GM12878 (cell line): ENCODE results near the gene ALPK1. TPM values are rescaled to one million over a fixed set of nuclear protein-coding genes. Genes with fewer than 3 reads are reported as not detected.

Experiments
- ATAC-seq: fragments of 200-7000 bp; cut with Tn5 transposase; 3 replicates; pipeline ENCODE4 v1.9.1; 2020; ENCODE audit warnings: mild to moderate bottlenecking, moderate library complexity
- BruUV-seq: library from RNA; stranded (reverse); fragments of 400-500 nt; replicated peaks from 2 replicates; lab custom pipeline; 2021; lab: Mats Ljungman, UMichigan
- CTCF ChIA-PET: fragments of 300-600 bp; sonication (Branson Sonifier 250); formaldehyde crosslinking; extraction: SDS; loops from one replicate; lab custom pipeline; 2021; ENCODE audit warnings: inconsistent platforms; lab: Yijun Ruan, JAX
- POLR2A ChIA-PET: fragments of 350-600 bp; formaldehyde crosslinking; extraction: SDS; loops from one replicate; lab custom pipeline; 2021; ENCODE audit warnings: inconsistent platforms; lab: Charles Lee
- RAD21 ChIA-PET: fragments of 300-600 bp; sonication (Branson Sonifier 250); formaldehyde crosslinking; loops from one replicate; lab custom pipeline; 2023; ENCODE audit warnings: antibody characterized with exemption; ENCODE audit not compliant: unreplicated experiment; lab: Charles Lee
- SMC1A ChIA-PET: fragments of 300-600 bp; sonication (Branson Sonifier 250); formaldehyde crosslinking; loops from one replicate; lab custom pipeline; 2023; ENCODE audit not compliant: unreplicated experiment, uncharacterized antibody; lab: Charles Lee
- DNase-seq: peaks from one replicate; pipeline ENCODE4 v3.0.0-alpha.2; 2011; ENCODE audit warnings: low read depth, low spot score
- FAIRE-seq: peaks from 3 replicates; lab custom pipeline; 2011; peaks lifted over from hg19 to GRCh38; lab: Jason Lieb, UNC
- H2AFZ ChIP-seq: 2 replicates; pipeline ENCODE4 v1.6.0; 2011; ENCODE audit warnings: low read depth, low read length, control low read depth; ENCODE audit not compliant: control insufficient read depth
- H3K27ac ChIP-seq: 2 replicates; pipeline ENCODE4 v1.5.1; 2011; ENCODE audit warnings: control low read depth; ENCODE audit not compliant: control insufficient read depth, insufficient read depth
- H3K27me3 ChIP-seq, 2 experiments: replicated peaks in 1 of 2; 2 replicates each; pipeline versions ENCODE4 v1.6.0 to v1.6.1; 2011; ENCODE audit warnings: low read length in 1 of 2; ENCODE audit not compliant: control insufficient read depth in 2 of 2, insufficient read depth in 2 of 2
- H3K36me3 ChIP-seq, 2 experiments: 2 replicates each; pipeline ENCODE4 v1.5.1; 2011; ENCODE audit warnings: low read length in 1 of 2; ENCODE audit not compliant: control insufficient read depth in 2 of 2, insufficient read depth in 2 of 2
- H3K4me1 ChIP-seq: 2 replicates; pipeline ENCODE4 v1.6.1; 2011; ENCODE audit warnings: mild to moderate bottlenecking, low read length, moderate library complexity, mixed read lengths; ENCODE audit not compliant: control insufficient read depth, insufficient read depth
- H3K4me2 ChIP-seq: 2 replicates; pipeline ENCODE4 v1.6.0; 2011; ENCODE audit warnings: control low read depth; ENCODE audit not compliant: control insufficient read depth, insufficient read depth
- H3K4me3 ChIP-seq: fragments of 200-600 bp; sonication (generic); 2 replicates; pipeline ENCODE4 v1.5.1; 2016
- H3K79me2 ChIP-seq: 2 replicates; pipeline ENCODE4 v1.6.0; 2011; ENCODE audit warnings: low read length; ENCODE audit not compliant: control insufficient read depth, insufficient read depth
- H3K9ac ChIP-seq: 2 replicates; pipeline ENCODE4 v1.8.0; 2011; ENCODE audit warnings: low read length, control low read depth, mixed read lengths; ENCODE audit not compliant: control insufficient read depth, insufficient read depth
- H3K9me3 ChIP-seq: replicated peaks from 3 replicates; pipeline ENCODE4 v1.5.1; 2011; ENCODE audit warnings: mild to moderate bottlenecking, low read length; ENCODE audit not compliant: control insufficient read depth, insufficient read depth
- H4K20me1 ChIP-seq: 2 replicates; pipeline ENCODE4 v1.6.0; 2011; ENCODE audit not compliant: control insufficient read depth, insufficient read depth
- BCLAF1 ChIP-seq: fragments of 450-650 bp; IDR thresholded peaks from 2 replicates; pipeline ENCODE4 v1.6.1; 2017; ENCODE audit warnings: antibody characterized with exemption, mild to moderate bottlenecking, moderate library complexity
- FOS ChIP-seq: IDR thresholded peaks from 3 replicates; pipeline ENCODE4 v1.6.1; 2011; ENCODE audit warnings: borderline replicate concordance; ENCODE audit not compliant: insufficient read length; ENCODE audit errors: extremely low read depth
- FOXM1 ChIP-seq: IDR thresholded peaks from 2 replicates; pipeline ENCODE4 v1.6.1; 2012; ENCODE audit warnings: low read depth, mild to moderate bottlenecking, inconsistent platforms, low read length, moderate library complexity
- IRF4 ChIP-seq: IDR thresholded peaks from 2 replicates; pipeline ENCODE4 v1.6.1; 2011; ENCODE audit warnings: low read depth, low read length
- KDM1A ChIP-seq: fragments of 200-600 bp; sonication (generic); IDR thresholded peaks from 2 replicates; pipeline ENCODE4 v1.6.1; 2016; ENCODE audit warnings: borderline replicate concordance
- NFXL1 ChIP-seq: fragments of 450-650 bp; IDR thresholded peaks from 2 replicates; pipeline ENCODE4 v1.6.1; 2017; ENCODE audit warnings: antibody characterized with exemption, mild to moderate bottlenecking, borderline replicate concordance
- POLR2AphosphoS5 ChIP-seq: IDR thresholded peaks from 2 replicates; pipeline ENCODE4 v1.6.1; 2011; ENCODE audit warnings: mild to moderate bottlenecking, low read length, inconsistent platforms
- POU2F2 ChIP-seq: IDR thresholded peaks from 3 replicates; pipeline ENCODE4 v1.6.1; 2011; ENCODE audit warnings: low read depth, mild to moderate bottlenecking, low read length, borderline replicate concordance
- SMAD1 ChIP-seq: fragments of 450-650 bp; IDR thresholded peaks from 2 replicates; pipeline ENCODE4 v1.6.1; 2018; ENCODE audit warnings: mild to moderate bottlenecking, low read depth; ENCODE audit not compliant: partially characterized antibody
- TCF12 ChIP-seq: IDR thresholded peaks from 2 replicates; pipeline ENCODE4 v1.6.1; 2011; ENCODE audit warnings: low read depth, mild to moderate bottlenecking, low read length
- TCF3 ChIP-seq: IDR thresholded peaks from 2 replicates; pipeline ENCODE4 v1.6.1; 2012; ENCODE audit warnings: low read depth, mild to moderate bottlenecking, low read length, borderline replicate concordance; ENCODE audit not compliant: insufficient read depth
- ZNF592 ChIP-seq: fragments of 450-650 bp; IDR thresholded peaks from 2 replicates; pipeline ENCODE4 v1.6.1; 2017; ENCODE audit warnings: mild to moderate bottlenecking, moderate library complexity
- WGBS: methylation state at CpG from one replicate; pipeline ENCODE4 v1.1.6; 2016; ENCODE audit warnings: low lambda C conversion rate; ENCODE audit not compliant: insufficient replicate concordance, insufficient coverage; ENCODE audit errors: missing lambda C conversion rate; 5-methylcytosine and 5-hydroxymethylcytosine counted together
- in situ Hi-C: fragments of 300-500 bp; cut with MboI; formaldehyde crosslinking; loops from 9 replicates; pipeline ENCODE4 v1.14.3; 2018; ENCODE audit warnings: mixed read lengths
- intact Hi-C: fragments of 100-400 bp; cut with micrococcal nuclease; formaldehyde crosslinking; loops from one replicate; pipeline ENCODE4 v1.14.2; 2022; ENCODE audit not compliant: unreplicated experiment
- polyA plus RNA-seq, 11 experiments: library from polyadenylated mRNA; depleted of rRNA in 4 of 11; unstranded in 6 of 11; stranded (reverse) in 5 of 11; fragments of >200 nt; fragmentation: Nextera tagmentation in 4 of 11; fragmentation: Illumina TruSeq in 1 of 11; extraction: Ambion mirVana in 4 of 11; extraction: Trizol in 1 of 11; gene quantifications; 1 replicate in 1 of 11; 2 replicates in 10 of 11; pipeline versions ENCODE4 v1.2.1 to v1.2.3, GENCODE V29; 2011 to 2016; ENCODE audit warnings: inconsistent platforms in 2 of 11, missing spikeins in 2 of 11, low read depth in 1 of 11
- total RNA-seq, 4 experiments: library from RNA; depleted of rRNA in 3 of 4; stranded (reverse); fragments of >200 nt in 3 of 4; fragmentation: Illumina TruSeq in 1 of 4; extraction: Trizol in 1 of 4; gene quantifications; 2 replicates each; pipeline versions ENCODE4 v1.2.1 to v1.2.3, GENCODE V29; 2013 to 2021

ALPK1 gene
- total and polyA plus RNA-seq, 10 of the 15 experiments (the other 5 are each of a cell fraction or from before 2014, with no cell fraction given), result 8.5 to 32.3 (median 22.6) TPM

GRCh38 chr4:112403101-112403945 lies 106.2 kb downstream of the ALPK1 start:
- Histone ChIP-seq H3K9me3 (no peaks in the 10 kb centered on the region), H4K20me1 (no peaks in the 10 kb centered on the region), H2AFZ (no peak overlapping the region), H3K9ac (no peak overlapping the region), H3K4me1 (no peaks in the 10 kb centered on the region), H3K27ac (no peak overlapping the region), H3K79me2 (no peaks in the 10 kb centered on the region), H3K4me3 (no peak overlapping the region), H3K36me3 (no peaks in the 10 kb centered on the region), H3K27me3 (no peaks in the 10 kb centered on the region), H3K4me2 (no peak overlapping the region)
- 82% methylated on average over 11 of the region's 11 CpGs for WGBS
- ChIA-PET POLR2A (no interaction called here), RAD21 (no interaction called here), SMC1A (interaction anchor here (1.1 kb wide), 1 partner anchor 19 kb away, joined by 3 read pairs; no protein-coding TSS in a partner anchor), CTCF (interaction anchor here (1.1 kb wide), 1 partner anchor 101 kb away, joined by 3 read pairs; no protein-coding TSS in a partner anchor)
- intact Hi-C loops, result no loop called here
- ATAC-seq (no peak), FAIRE-seq (no peak), DNase-seq (no peak)
- in situ Hi-C loops, result no loop called here
- no TSS peak for BruUV-seq
- TF ChIP-seq BCLAF1 (no peak), FOXM1 (no peak), TCF12 (no peak), ZNF592 (no peak), KDM1A (no peak), FOS (no peak), NFXL1 (no peak), SMAD1 (no peak), POU2F2 (no peak), POLR2AphosphoS5 (no peak), TCF3 (no peak), IRF4 (no peak)
